IMR-90 (cell line): ENCODE data around the gene SRRM2. TPM values are rescaled to one million over a fixed set of nuclear protein-coding genes. Genes with fewer than 3 reads are reported as not detected.

Source experiments
- ATAC-seq: fragments of 200-7000 bp; cut with Tn5 transposase; 2 replicates; pipeline ENCODE4 v1.9.1; 2020; ENCODE audit warnings: low read depth, mild to moderate bottlenecking, moderate library complexity
- BruUV-seq: library from RNA; stranded (reverse); fragments of 400-500 nt; replicated peaks from 2 replicates; lab custom pipeline; 2021; lab: Mats Ljungman, UMichigan
- CTCF ChIA-PET: fragments of 300-600 bp; formaldehyde crosslinking; extraction: SDS; loops from one replicate; lab custom pipeline; 2021; ENCODE audit warnings: antibody characterized with exemption; lab: Yijun Ruan, JAX
- POLR2A ChIA-PET: fragments of 300-600 bp; sonication (Branson Sonifier 250); formaldehyde crosslinking; loops from one replicate; lab custom pipeline; 2022; ENCODE audit warnings: antibody characterized with exemption; ENCODE audit not compliant: unreplicated experiment; lab: Charles Lee
- DNase-seq: peaks from one replicate; pipeline ENCODE4 v3.0.0; 2013
- H2AFZ ChIP-seq: replicated peaks from 2 replicates; pipeline ENCODE3; 2013; ENCODE audit warnings: low read length, mild to moderate bottlenecking; ENCODE audit not compliant: poor library complexity
- H2AK5ac ChIP-seq: 2 replicates; pipeline ENCODE4 v1.6.1; 2013; ENCODE audit warnings: low read depth, low read length, inconsistent platforms
- H2AK9ac ChIP-seq: replicated peaks from 2 replicates; pipeline ENCODE3; 2013; ENCODE audit warnings: mild to moderate bottlenecking, low read depth, low read length, moderate library complexity; ENCODE audit not compliant: poor library complexity
- H2BK120ac ChIP-seq: 2 replicates; pipeline ENCODE4 v1.6.1; 2013; ENCODE audit warnings: low read depth, low read length, inconsistent platforms
- H2BK15ac ChIP-seq: 3 replicates; pipeline ENCODE4 v1.6.1; 2013; ENCODE audit warnings: low read depth, low read length, inconsistent platforms
- H2BK20ac ChIP-seq: 2 replicates; pipeline ENCODE4 v1.6.1; 2013; ENCODE audit warnings: low read depth, mild to moderate bottlenecking, inconsistent platforms, low read length, moderate library complexity
- H2BK5ac ChIP-seq: 2 replicates; pipeline ENCODE4 v1.6.1; 2013; ENCODE audit warnings: mild to moderate bottlenecking, low read depth, low read length, inconsistent platforms; ENCODE audit not compliant: poor library complexity, severe bottlenecking
- H3K14ac ChIP-seq: replicated peaks from 2 replicates; pipeline ENCODE4 v1.6.1; 2013; ENCODE audit warnings: low read depth, low read length, inconsistent platforms
- H3K18ac ChIP-seq: 2 replicates; pipeline ENCODE4 v1.6.1; 2013; ENCODE audit warnings: low read depth, low read length, control low read depth
- H3K23ac ChIP-seq: 2 replicates; pipeline ENCODE4 v1.6.1; 2013; ENCODE audit warnings: low read depth, low read length, inconsistent platforms
- H3K27ac ChIP-seq: 2 replicates; pipeline ENCODE4 v1.5.1; 2013; ENCODE audit warnings: mild to moderate bottlenecking, control low read depth, low read length; ENCODE audit not compliant: insufficient read depth
- H3K27me3 ChIP-seq: 2 replicates; pipeline ENCODE4 v1.6.1; 2013; ENCODE audit warnings: low read length; ENCODE audit not compliant: control insufficient read depth, insufficient read depth
- H3K36me3 ChIP-seq: 2 replicates; pipeline ENCODE4 v1.6.1; 2013; ENCODE audit warnings: low read length, mixed read lengths; ENCODE audit not compliant: control insufficient read depth, insufficient read depth
- H3K4ac ChIP-seq: 2 replicates; pipeline ENCODE4 v1.6.1; 2013; ENCODE audit warnings: low read depth, low read length, inconsistent platforms
- H3K4me1 ChIP-seq: 2 replicates; pipeline ENCODE4 v1.6.1; 2013; ENCODE audit warnings: low read length, mixed read lengths; ENCODE audit not compliant: control insufficient read depth, insufficient read depth
- H3K4me2 ChIP-seq: 2 replicates; pipeline ENCODE4 v1.6.1; 2013; ENCODE audit warnings: low read depth, mild to moderate bottlenecking, control low read depth, low read length, moderate library complexity
- H3K4me3 ChIP-seq: 2 replicates; pipeline ENCODE4 v1.5.1; 2013; ENCODE audit warnings: low read depth, mild to moderate bottlenecking, control low read depth, low read length, moderate library complexity; ENCODE audit not compliant: insufficient read depth
- H3K56ac ChIP-seq: 2 replicates; pipeline ENCODE4 v1.6.1; 2013; ENCODE audit warnings: low read length, inconsistent platforms; ENCODE audit not compliant: insufficient read depth; ENCODE audit errors: extremely low read depth
- H3K79me1 ChIP-seq, 2 experiments: 2 replicates each; pipeline ENCODE4 v1.6.1; 2013; ENCODE audit warnings: low read length in 2 of 2, inconsistent platforms in 1 of 2, low read depth in 1 of 2
- H3K9ac ChIP-seq: 2 replicates; pipeline ENCODE4 v1.6.1; 2013; ENCODE audit warnings: low read depth, low read length, control low read depth
- H3K9me1 ChIP-seq: 2 replicates; pipeline ENCODE4 v1.6.1; 2013; ENCODE audit warnings: low read length, inconsistent platforms; ENCODE audit not compliant: insufficient read depth
- H3K9me3 ChIP-seq: 2 replicates; pipeline ENCODE4 v1.6.1; 2013; ENCODE audit warnings: low read length; ENCODE audit not compliant: control insufficient read depth, insufficient read depth
- H4K20me1 ChIP-seq: 2 replicates; pipeline ENCODE4 v1.6.1; 2013; ENCODE audit warnings: low read length, inconsistent platforms; ENCODE audit not compliant: insufficient read depth
- H4K5ac ChIP-seq: 2 replicates; pipeline ENCODE4 v1.6.1; 2013; ENCODE audit warnings: mild to moderate bottlenecking, low read depth, low read length, control low read depth
- H4K8ac ChIP-seq, 2 experiments: 2 replicates each; pipeline ENCODE4 v1.6.1; 2013; ENCODE audit warnings: low read depth in 2 of 2, low read length in 2 of 2, control low read depth in 1 of 2, inconsistent platforms in 1 of 2
- H4K91ac ChIP-seq: 2 replicates; pipeline ENCODE4 v1.6.1; 2013; ENCODE audit warnings: low read depth, low read length, inconsistent platforms; ENCODE audit not compliant: insufficient read depth
- WGBS, 2 experiments: methylation state at CpG; one replicate each; pipeline versions ENCODE4 v1.1.5 to v1.1.7; 2013; ENCODE audit warnings: missing lambda C conversion rate in 2 of 2; ENCODE audit not compliant: insufficient read length in 1 of 2; ENCODE audit errors: extremely low coverage in 2 of 2; 5-methylcytosine and 5-hydroxymethylcytosine counted together
- dilution Hi-C: fragments of 300-500 bp; cut with HindIII; formaldehyde crosslinking; loops from one replicate; pipeline ENCODE4 v1.14.3; 2018; ENCODE audit warnings: low sequenced_read_pairs; ENCODE audit not compliant: unreplicated experiment
- in situ Hi-C: fragments of 300-500 bp; cut with MboI; formaldehyde crosslinking; loops from 3 replicates; pipeline ENCODE4 v1.14.3; 2019; ENCODE audit warnings: low sequenced_read_pairs, inconsistent platforms, mixed read lengths
- intact Hi-C: fragments of 100-400 bp; cut with micrococcal nuclease; formaldehyde crosslinking; loops from 2 replicates; pipeline ENCODE4 v1.10.0; 2022
- polyA plus RNA-seq, 3 experiments: library from polyadenylated mRNA; depleted of rRNA; stranded (reverse); fragments of >200 nt; gene quantifications; 2 replicates each; pipeline ENCODE4 v1.2.3, GENCODE V29; 2012; ENCODE audit warnings: low replicate concordance in 1 of 3
- total RNA-seq: library from RNA; depleted of rRNA; stranded (reverse); fragments of >200 nt; gene quantifications from 2 replicates; pipeline ENCODE4 v1.2.3, GENCODE V29; 2012
- TF ChIP-seq, protein P1 (sequence below): fragments of 150-350 bp; IDR thresholded peaks from 2 replicates; pipeline ENCODE4 v1.6.1; 2017; ENCODE audit warnings: mild to moderate bottlenecking, antibody characterized with exemption, low read length, low read depth

Gene SRRM2
- total and polyA plus RNA-seq, 2 of the 4 experiments (the other 2 are of a cell fraction), result 20.3 to 300 TPM

DNA sequence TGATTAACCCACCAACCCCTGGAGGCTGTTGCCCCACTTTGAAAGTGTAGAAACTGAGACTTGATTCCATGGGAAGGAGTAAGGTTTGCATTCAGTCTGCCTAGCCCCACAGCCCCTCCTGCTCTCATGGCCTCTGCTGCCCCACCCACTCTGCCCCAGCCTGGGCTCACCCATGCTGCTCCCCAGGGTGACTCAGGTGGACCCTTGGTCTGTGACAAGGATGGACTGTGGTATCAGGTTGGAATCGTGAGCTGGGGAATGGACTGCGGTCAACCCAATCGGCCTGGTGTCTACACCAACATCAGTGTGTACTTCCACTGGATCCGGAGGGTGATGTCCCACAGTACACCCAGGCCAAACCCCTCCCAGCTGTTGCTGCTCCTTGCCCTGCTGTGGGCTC lies 52.3 kb downstream of the SRRM2 start:
- H2BK20ac ChIP-seq, result no peak overlapping the region
- TF ChIP-seq, protein P1, sequence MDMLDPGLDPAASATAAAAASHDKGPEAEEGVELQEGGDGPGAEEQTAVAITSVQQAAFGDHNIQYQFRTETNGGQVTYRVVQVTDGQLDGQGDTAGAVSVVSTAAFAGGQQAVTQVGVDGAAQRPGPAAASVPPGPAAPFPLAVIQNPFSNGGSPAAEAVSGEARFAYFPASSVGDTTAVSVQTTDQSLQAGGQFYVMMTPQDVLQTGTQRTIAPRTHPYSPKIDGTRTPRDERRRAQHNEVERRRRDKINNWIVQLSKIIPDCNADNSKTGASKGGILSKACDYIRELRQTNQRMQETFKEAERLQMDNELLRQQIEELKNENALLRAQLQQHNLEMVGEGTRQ, result no peak
- no peak overlapping the region for H3K14ac ChIP-seq
- CTCF ChIA-PET, result no interaction called here
- dilution Hi-C loops, result no loop called here
- DNase-seq (no peak), ATAC-seq (no peak)
- H3K4me1 ChIP-seq, result no peaks in the 10 kb centered on the region
- H3K27me3 ChIP-seq, result peaks cover 35% of the 10 kb centered on the region
- H3K9me1 ChIP-seq, result no peaks in the 10 kb centered on the region
- no peak overlapping the region for H4K91ac ChIP-seq
- H4K20me1 ChIP-seq, result no peaks in the 10 kb centered on the region
- no peak overlapping the region for H4K8ac ChIP-seq
- no peak overlapping the region for H2AK9ac ChIP-seq
- in situ Hi-C loops, result no loop called here
- POLR2A ChIA-PET, result no interaction called here
- H3K23ac ChIP-seq, result no peak overlapping the region
- no peaks in the 10 kb centered on the region for H3K36me3 ChIP-seq
- H3K9me3 ChIP-seq, result peaks cover 22% of the 10 kb centered on the region
- BruUV-seq, result no TSS peak
- H2BK5ac ChIP-seq, result no peak overlapping the region
- no peak overlapping the region for H3K56ac ChIP-seq
- no peak overlapping the region for H3K27ac ChIP-seq
- H3K4me2 ChIP-seq, result no peak overlapping the region
- H2AK5ac ChIP-seq, result no peak overlapping the region
- no peak overlapping the region for H2BK15ac ChIP-seq
- WGBS, 2 experiments, result no CpG with 5 or more reads among the region's 4 CpGs
- no peak overlapping the region for H3K4me3 ChIP-seq
- H2AFZ ChIP-seq, result no peak overlapping the region
- no peak overlapping the region for H3K4ac ChIP-seq
- H3K9ac ChIP-seq, result no peak overlapping the region
- H2BK120ac ChIP-seq, result no peak overlapping the region
- H3K79me1 ChIP-seq, result no peaks in the 10 kb centered on the region
- no peak overlapping the region for H4K5ac ChIP-seq
- intact Hi-C loops, result no loop called here
- H3K18ac ChIP-seq, result no peak overlapping the region
